HG03280 (cell line): ENCODE measurements around the gene PLA2G2E.
"Not testable (repeated sequence)": the region's sequence is repeated elsewhere in the genome, so short reads cannot be mapped to it uniquely, and the experiment has no call there.

Source experiments
- ATAC-seq: cut with Tn5 transposase; IDR thresholded peaks from one replicate; pipeline ENCODE4 v1.9.1; 2021; ENCODE audit warnings: mild to moderate bottlenecking, moderate library complexity; ENCODE audit not compliant: unreplicated experiment

The PLA2G2E gene

GRCh38 chr1:19888112-19888511 is 35.3 kb downstream of the PLA2G2E start:
- ATAC-seq = no peak

- no peak for ATAC-seq
These were observed 37.6 kb downstream of the PLA2G2E start for GRCh38 chr1:19885821-19886220.

DNA sequence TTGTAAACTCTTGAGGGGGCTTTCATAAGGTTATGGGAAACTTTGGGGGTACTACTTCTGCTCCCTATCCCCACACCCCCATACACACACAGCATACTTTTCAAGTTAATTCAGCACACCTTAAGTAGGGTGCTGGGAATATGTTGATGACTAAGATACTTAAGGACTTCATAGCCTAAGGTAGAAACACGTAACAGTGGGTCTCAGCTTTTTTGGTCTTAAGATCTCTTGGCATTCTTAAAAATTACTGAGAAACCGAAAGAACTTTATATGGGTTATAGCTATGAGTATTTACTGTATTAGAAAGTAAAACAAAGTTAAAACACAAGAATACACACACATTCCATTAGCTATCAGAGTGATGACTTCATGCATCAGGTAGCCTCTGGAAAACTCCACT is 39.1 kb downstream of the PLA2G2E start:
- no peak for ATAC-seq

- peak; percentile 95 for ATAC-seq
These were observed 41.0 kb downstream of the PLA2G2E start, which contains the start of gene OTUD3 for GRCh38 chr1:19882111-19883071. Gene OTUD3 (plus strand): TSS chr1:19882395. CDS start chr1:19882514, 119 bp downstream.

GRCh38 chr1:19880841-19881240 is 42.6 kb downstream of the PLA2G2E start:
- ATAC-seq = not testable (repeated sequence)

DNA sequence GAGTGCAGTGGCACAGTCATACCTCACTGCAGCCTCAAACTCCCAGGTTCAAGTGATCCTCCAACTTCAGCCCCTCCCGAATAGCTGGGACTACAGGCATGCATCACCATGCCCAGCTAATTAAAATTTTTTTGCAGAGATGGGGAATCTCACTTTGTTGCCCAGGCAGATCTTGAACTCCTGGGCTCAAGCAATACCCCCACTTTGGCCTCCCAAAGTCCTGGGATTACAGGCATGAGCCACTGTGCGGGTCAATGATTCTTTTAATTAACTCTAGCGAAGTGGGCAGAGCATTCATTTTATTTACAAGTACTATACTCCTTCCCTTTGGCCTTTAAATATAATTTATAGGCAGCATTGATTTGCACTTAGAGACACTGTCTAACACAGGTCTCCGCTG is 43.8 kb downstream of the PLA2G2E start:
- ATAC-seq = no peak

DNA sequence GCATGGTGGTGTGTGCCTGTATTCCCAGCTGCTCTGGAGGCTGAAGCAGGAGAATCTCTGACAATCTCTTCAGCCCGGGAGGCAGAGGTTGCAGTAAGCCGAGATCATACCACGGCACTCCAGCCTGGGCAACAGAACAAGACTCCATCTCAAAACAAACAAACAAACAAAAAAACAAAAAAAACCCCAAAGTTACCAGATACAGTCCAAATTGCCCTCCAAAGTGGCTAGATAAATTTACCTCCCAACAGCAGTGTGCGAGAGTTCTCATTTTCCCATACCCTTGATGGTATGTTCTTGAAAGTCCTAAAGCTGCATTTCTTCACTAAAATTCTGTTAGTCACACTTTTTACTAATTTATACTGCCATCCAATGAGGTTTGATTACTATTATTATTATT is 44.2 kb downstream of the PLA2G2E start:
- ATAC-seq = no peak

- ATAC-seq = no peak
These were observed 44.8 kb downstream of the PLA2G2E start for GRCh38 chr1:19878637-19878985.

- ATAC-seq = no peak
These were observed 45.4 kb downstream of the PLA2G2E start for GRCh38 chr1:19877821-19878636.

DNA sequence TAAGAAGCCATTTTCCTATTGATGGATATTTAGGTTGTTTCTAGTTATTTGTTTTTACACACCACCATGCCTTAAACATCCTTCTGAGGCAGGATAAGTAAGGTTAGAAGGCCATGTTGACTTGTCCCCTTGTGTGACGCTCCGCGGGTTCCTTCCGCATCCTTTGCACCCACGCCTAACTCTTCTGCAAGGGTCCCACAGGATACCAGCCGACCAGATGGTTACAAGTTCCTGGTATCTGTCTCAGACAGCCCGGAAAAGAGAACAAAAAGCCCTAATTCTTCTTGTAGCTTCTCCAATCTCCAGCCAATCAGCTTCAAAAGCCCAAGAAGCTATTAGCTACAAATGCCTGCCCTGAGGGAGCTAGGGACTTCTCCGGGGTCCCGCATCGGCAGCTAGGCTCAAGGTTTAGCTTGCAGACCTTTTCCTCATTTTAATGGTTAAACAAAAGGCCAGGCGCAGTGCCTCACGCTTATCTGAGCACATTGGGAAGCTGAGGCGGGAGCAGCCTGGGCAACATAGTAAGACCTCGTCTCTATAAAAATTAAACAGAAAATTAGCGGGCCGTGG is 46.2 kb downstream of the PLA2G2E start:
- no peak for ATAC-seq

GRCh38 chr1:19872190-19872589 is 51.2 kb downstream of the PLA2G2E start:
- no peak for ATAC-seq
